Measurements from ENCODE around the gene FCAMR. TPM values are rescaled to one million over a fixed set of nuclear protein-coding genes. Genes with fewer than 3 reads are reported as not detected.

Gene FCAMR
- total and polyA plus RNA-seq, 2 of the 4 experiments (the other 2 are of a cell fraction), result not detected

- ATAC-seq (ENCODE audit: low read depth) (no peak), DNase-seq (no peak)
- Histone ChIP-seq H2BK120ac (ENCODE audit: low read depth, low read length) (no peak overlapping the region), H3K56ac (ENCODE audit: extremely low read depth, insufficient read depth, low read length) (no peak overlapping the region), H3K27me3 (ENCODE audit: control insufficient read depth, insufficient read depth, low read length) (peaks cover 39% of the 10 kb centered on the region), H2AK5ac (ENCODE audit: low read depth, low read length) (no peak overlapping the region), H2BK20ac (ENCODE audit: low read depth, low read length) (no peak overlapping the region), H4K91ac (ENCODE audit: insufficient read depth, low read depth, low read length) (no peak overlapping the region), H3K14ac (replicated peaks; ENCODE audit: low read depth, low read length) (no peak overlapping the region), H2BK15ac (ENCODE audit: low read depth, low read length) (no peak overlapping the region), H3K9me3 (ENCODE audit: control insufficient read depth, insufficient read depth, low read length) (no peaks in the 10 kb centered on the region), H3K23ac (ENCODE audit: low read depth, low read length) (no peak overlapping the region), H4K5ac (ENCODE audit: low read depth, low read length) (no peak overlapping the region), H2AFZ (replicated peaks; ENCODE audit: low read length, poor library complexity) (peak overlapping the region; percentile 37), H3K18ac (ENCODE audit: low read depth, low read length) (no peak overlapping the region), H3K4me2 (ENCODE audit: low read depth, low read length) (no peak overlapping the region), H3K9ac (ENCODE audit: low read depth, low read length) (no peak overlapping the region), H3K4me1 (ENCODE audit: control insufficient read depth, insufficient read depth, low read length) (no peaks in the 10 kb centered on the region), H3K27ac (ENCODE audit: insufficient read depth, low read length) (no peak overlapping the region), H4K8ac (ENCODE audit: low read depth in 2 of 2, low read length in 2 of 2) (no peak overlapping the region), H3K4ac (ENCODE audit: low read depth, low read length) (no peak overlapping the region), H2AK9ac (replicated peaks; ENCODE audit: low read depth, low read length, poor library complexity) (peak overlapping the region; percentile 19), H3K79me1 (ENCODE audit: low read depth in 1 of 2, low read length in 2 of 2) (no peaks in the 10 kb centered on the region), H3K9me1 (ENCODE audit: insufficient read depth, low read length) (no peaks in the 10 kb centered on the region; the same call in 1 of the 2 replicates), H3K36me3 (ENCODE audit: control insufficient read depth, insufficient read depth, low read length) (no peaks in the 10 kb centered on the region), H3K4me3 (ENCODE audit: insufficient read depth, low read depth, low read length) (no peak overlapping the region), H2BK5ac (ENCODE audit: low read depth, low read length, poor library complexity, severe bottlenecking) (no peak overlapping the region), H4K20me1 (ENCODE audit: insufficient read depth, low read length) (no peaks in the 10 kb centered on the region)
- dilution Hi-C loops (cut with HindIII; ENCODE audit: low sequenced_read_pairs, unreplicated experiment), result no loop called here
- in situ Hi-C loops (cut with MboI; ENCODE audit: low sequenced_read_pairs), result no loop called here
- ChIA-PET POLR2A (ENCODE audit: unreplicated experiment) (no interaction called here), CTCF (no interaction called here)
- no peak for TF ChIP-seq RFX5 (IDR thresholded peaks at IDR 0.05; ENCODE audit: low read depth, low read length)
- TF ChIP-seq CHD1 (IDR thresholded peaks at IDR 0.05; ENCODE audit: low read depth, low read length), result no peak
- no peak for TF ChIP-seq ELK1 (IDR thresholded peaks at IDR 0.05; ENCODE audit: borderline replicate concordance, low read depth, low read length)
- TF ChIP-seq NFE2L2 (IDR thresholded peaks at IDR 0.05; ENCODE audit: low read depth, low read length), result no peak
- TF ChIP-seq POLR2A (IDR thresholded peaks at IDR 0.05; ENCODE audit: low read depth, low read length), result no peak
- no peak for TF ChIP-seq CEBPB (IDR thresholded peaks at IDR 0.05; ENCODE audit: low read depth, low read length)
- TF ChIP-seq MAZ (IDR thresholded peaks at IDR 0.05; ENCODE audit: borderline replicate concordance, low read depth, low read length), result no peak
- no peak for TF ChIP-seq MAFK (IDR thresholded peaks at IDR 0.05; ENCODE audit: low read depth, low read length)
- TF ChIP-seq RCOR1 (IDR thresholded peaks at IDR 0.05; ENCODE audit: insufficient replicate concordance, low read length), result no peak
- intact Hi-C loops (cut with micrococcal nuclease), result no loop called here
- WGBS, 2 experiments (ENCODE audit: extremely low coverage in 2 of 2, insufficient read length in 1 of 2), result no CpG with 5 or more reads among the region's 3 CpGs
- no TSS peak for BruUV-seq (replicated peaks)
These were observed 8.6 kb downstream of the FCAMR start for GRCh38 chr1:206961668-206962067.

Measured in IMR-90 (cell line).